Femur (tissue), 1 donor: ENCODE results near the gene CKM.
"Not testable (repeated sequence)": the region's sequence is repeated elsewhere in the genome, so short reads cannot be mapped to it uniquely, and the experiment has no call there.

Experiments used
- DNase-seq: peaks from one replicate; pipeline ENCODE4 v3.0.0-alpha.2; 2017

Gene CKM

GRCh38 chr19:45348367-45349125, 25.9 kb upstream of the CKM start:
- DNase-seq = no peak

GRCh38 chr19:45347570-45348366, 25.1 kb upstream of the CKM start:
- DNase-seq = no peak

- DNase-seq = no peak
Observed at GRCh38 chr19:45346449-45346848, 23.8 kb upstream of the CKM start.

GRCh38 chr19:45345506-45345860, 22.8 kb upstream of the CKM start:
- no peak for DNase-seq

GRCh38 chr19:45344621-45345505, 22.2 kb upstream of the CKM start:
- DNase-seq = no peak

GRCh38 chr19:45342911-45343310, 20.2 kb upstream of the CKM start:
- DNase-seq = no peak

- DNase-seq = no peak
Observed at GRCh38 chr19:45340899-45341453, 18.3 kb upstream of the CKM start.

- no peak for DNase-seq
Observed at GRCh38 chr19:45340232-45340898, 17.7 kb upstream of the CKM start, which contains the start of gene KLC3. Gene KLC3, plus strand, starts transcription at chr19:45340750. Its CDS starts 4,792 bp downstream, at chr19:45345542.

GRCh38 chr19:45339629-45340028, 17.0 kb upstream of the CKM start:
- DNase-seq = no peak

GRCh38 chr19:45336696-45337251, 14.1 kb upstream of the CKM start:
- DNase-seq = no peak

- DNase-seq = not testable (repeated sequence)
Observed at GRCh38 chr19:45334881-45335280, 12.2 kb upstream of the CKM start.

- no peak for DNase-seq
Observed at GRCh38 chr19:45333609-45334303, 11.1 kb upstream of the CKM start.

GRCh38 chr19:45331411-45331810, 8.7 kb upstream of the CKM start:
- no peak for DNase-seq

GRCh38 chr19:45327404-45328143, 4.9 kb upstream of the CKM start:
- DNase-seq = no peak

GRCh38 chr19:45324349-45324907, 1.8 kb upstream of the CKM start:
- DNase-seq = no peak

- peak; percentile 75 for DNase-seq
Observed at GRCh38 chr19:45323671-45324081, 1.0 kb upstream of the CKM start.

GRCh38 chr19:45322311-45322710, 364 bp downstream of the CKM start:
- DNase-seq = no peak

GRCh38 chr19:45321848-45322247, 827 bp downstream of the CKM start:
- peak; percentile 62 for DNase-seq

- no peak for DNase-seq
Observed at GRCh38 chr19:45320997-45321775, 1.5 kb downstream of the CKM start.
